ENCODE results near the gene DDI2.

- TF ChIP-seq CTCF (IDR thresholded peaks at IDR 0.05; ENCODE audit: low read depth, low read length) = no peak
- TF ChIP-seq POLR2A (IDR thresholded peaks at IDR 0.05; ENCODE audit: extremely low read depth, insufficient read length) = no peak
- no peak for TF ChIP-seq MYC (IDR thresholded peaks at IDR 0.05; ENCODE audit: low read depth, low read length)
- TF ChIP-seq MAX (IDR thresholded peaks at IDR 0.05; ENCODE audit: low read depth, low read length) = no peak
These were observed 685 bp upstream of the DDI2 start for GRCh38 chr1:15616373-15617172.
